Femur (tissue), 1 donor: ENCODE results near the gene SMCO2.
"Not testable (repeated sequence)": the region's sequence is repeated elsewhere in the genome, so short reads cannot be mapped to it uniquely, and the experiment has no call there.

Source experiments
- DNase-seq: peaks from one replicate; pipeline ENCODE4 v3.0.0-alpha.2; 2017

SMCO2 gene

GRCh38 chr12:27530157-27530922 is 83.8 kb downstream of the SMCO2 start:
- DNase-seq: no peak

GRCh38 chr12:27531896-27532295 is 85.4 kb downstream of the SMCO2 start:
- no peak for DNase-seq

GRCh38 chr12:27534060-27534764 is 87.7 kb downstream of the SMCO2 start:
- no peak for DNase-seq

- DNase-seq: no peak
These were observed 88.2 kb downstream of the SMCO2 start for GRCh38 chr12:27534765-27535161.

GRCh38 chr12:27535318-27535717 is 88.8 kb downstream of the SMCO2 start:
- no peak for DNase-seq

GRCh38 chr12:27537855-27538675 is 91.5 kb downstream of the SMCO2 start:
- DNase-seq: no peak

- no peak for DNase-seq
These were observed 92.7 kb downstream of the SMCO2 start for GRCh38 chr12:27539191-27539631.

GRCh38 chr12:27541031-27541719 is 94.6 kb downstream of the SMCO2 start:
- no peak for DNase-seq

GRCh38 chr12:27542628-27543027 is 96.1 kb downstream of the SMCO2 start:
- DNase-seq: no peak

- not testable (repeated sequence) for DNase-seq
These were observed 98.3 kb downstream of the SMCO2 start for GRCh38 chr12:27544858-27545257.

- no peak for DNase-seq
These were observed 99.1 kb downstream of the SMCO2 start for GRCh38 chr12:27545665-27546064.

- DNase-seq: no peak
These were observed 101.1 kb downstream of the SMCO2 start for GRCh38 chr12:27547592-27547991.

- DNase-seq: no peak
These were observed 102.0 kb downstream of the SMCO2 start for GRCh38 chr12:27548301-27549199.

- DNase-seq: no peak
These were observed 102.8 kb downstream of the SMCO2 start for GRCh38 chr12:27549236-27549800.

GRCh38 chr12:27549801-27550652 is 103.5 kb downstream of the SMCO2 start:
- DNase-seq: peak; percentile 73

GRCh38 chr12:27550653-27550975 is 104.1 kb downstream of the SMCO2 start:
- no peak for DNase-seq

GRCh38 chr12:27551172-27551840 is 104.8 kb downstream of the SMCO2 start:
- DNase-seq: no peak
